GM21515 (cell line): ENCODE results near the gene ATP2A3.
A peak's percentile ranks its signal among the peaks of the same experiment; 100 is the strongest.

Source experiments
- ATAC-seq: cut with Tn5 transposase; IDR thresholded peaks from one replicate; pipeline ENCODE4 v1.9.1; 2021; ENCODE audit not compliant: unreplicated experiment

The ATP2A3 gene

GRCh38 chr17:3964203-3965117 is at the start of gene ATP2A3:
Gene ATP2A3 (minus strand): TSS chr17:3964437. CDS start chr17:3964291, 146 bp downstream.
- ATAC-seq: peak; percentile 50

- no peak for ATAC-seq
Measured at GRCh38 chr17:4010754-4011153, 46.5 kb upstream of the ATP2A3 start.

DNA sequence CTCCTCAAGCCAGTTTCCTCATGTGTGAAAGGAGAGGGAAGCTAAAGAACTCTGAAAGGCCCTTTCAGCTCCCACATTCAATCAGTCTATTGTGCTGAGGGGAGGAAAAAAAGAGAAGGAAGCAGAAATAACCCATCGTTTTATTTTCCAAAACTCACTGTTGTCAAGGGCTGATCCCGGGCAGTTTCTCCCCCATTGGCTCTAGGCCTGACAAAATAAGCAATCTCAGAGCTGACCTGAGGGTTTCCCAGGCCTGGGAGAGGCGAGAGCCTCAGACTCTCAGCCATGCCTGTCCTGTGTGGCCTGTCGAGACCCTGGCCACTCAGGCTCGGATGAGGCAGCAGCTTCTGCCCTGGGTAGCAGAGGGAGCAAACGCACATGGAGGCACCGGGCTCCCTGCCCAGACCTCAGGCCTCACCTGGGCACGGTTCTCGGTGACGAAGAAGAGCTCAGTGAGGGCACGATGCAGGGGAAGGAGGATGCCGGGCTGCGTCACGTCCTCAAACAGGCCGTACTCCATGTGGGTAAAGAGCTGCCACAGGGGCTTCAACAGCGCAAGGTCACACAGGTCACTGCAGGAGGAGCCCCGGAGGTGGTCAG is 45.0 kb upstream of the ATP2A3 start:
- no peak for ATAC-seq

- ATAC-seq: no peak
Measured at GRCh38 chr17:4008441-4009185, 44.4 kb upstream of the ATP2A3 start.

GRCh38 chr17:4008082-4008435 is 43.8 kb upstream of the ATP2A3 start:
- ATAC-seq: no peak

- ATAC-seq: no peak
Measured at GRCh38 chr17:4007346-4008081, 43.3 kb upstream of the ATP2A3 start.

- no peak for ATAC-seq
Measured at GRCh38 chr17:4006745-4007211, 42.5 kb upstream of the ATP2A3 start.

GRCh38 chr17:4006165-4006589 is 41.9 kb upstream of the ATP2A3 start:
- no peak for ATAC-seq

DNA sequence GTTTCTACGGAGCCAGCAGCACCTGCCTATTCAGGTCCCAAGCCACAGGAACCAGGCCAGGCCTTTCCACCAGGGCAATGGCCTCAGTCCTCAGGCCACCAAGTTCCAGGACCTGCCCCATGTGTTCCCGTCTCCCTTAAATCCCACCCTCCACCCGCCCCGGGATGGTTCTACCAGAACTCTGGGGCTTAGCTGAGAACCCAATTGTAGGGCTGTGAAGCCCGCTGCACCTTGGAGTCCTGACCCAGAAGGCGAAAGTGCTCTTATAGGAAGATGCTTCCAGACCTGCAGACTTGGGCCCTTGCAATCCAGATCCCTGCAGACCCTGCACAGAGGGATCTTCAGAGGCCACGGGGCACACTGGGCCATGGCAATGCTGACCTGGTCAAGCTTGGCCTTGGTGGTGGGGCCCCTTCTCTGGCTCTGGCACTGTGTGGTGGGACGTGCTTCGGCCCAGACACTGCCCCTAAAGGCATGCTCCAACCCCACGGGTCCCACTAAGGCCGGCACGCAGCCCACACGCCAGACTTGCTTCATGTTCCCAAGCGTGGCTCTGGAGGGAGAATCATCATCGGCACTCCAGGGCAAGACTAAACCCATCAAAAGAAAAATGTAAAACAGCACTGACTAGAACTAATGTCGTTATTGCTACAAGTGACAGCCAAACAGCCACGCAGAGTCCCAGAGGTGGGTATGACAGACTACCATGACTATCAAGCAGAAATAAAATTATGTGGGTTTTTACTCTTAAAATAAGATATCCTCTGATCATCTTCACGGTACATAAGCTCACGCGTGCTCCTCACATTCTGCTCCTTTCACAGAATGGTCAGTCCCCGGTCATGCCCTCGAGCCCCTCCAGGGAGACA is 41.3 kb upstream of the ATP2A3 start:
- no peak for ATAC-seq

DNA sequence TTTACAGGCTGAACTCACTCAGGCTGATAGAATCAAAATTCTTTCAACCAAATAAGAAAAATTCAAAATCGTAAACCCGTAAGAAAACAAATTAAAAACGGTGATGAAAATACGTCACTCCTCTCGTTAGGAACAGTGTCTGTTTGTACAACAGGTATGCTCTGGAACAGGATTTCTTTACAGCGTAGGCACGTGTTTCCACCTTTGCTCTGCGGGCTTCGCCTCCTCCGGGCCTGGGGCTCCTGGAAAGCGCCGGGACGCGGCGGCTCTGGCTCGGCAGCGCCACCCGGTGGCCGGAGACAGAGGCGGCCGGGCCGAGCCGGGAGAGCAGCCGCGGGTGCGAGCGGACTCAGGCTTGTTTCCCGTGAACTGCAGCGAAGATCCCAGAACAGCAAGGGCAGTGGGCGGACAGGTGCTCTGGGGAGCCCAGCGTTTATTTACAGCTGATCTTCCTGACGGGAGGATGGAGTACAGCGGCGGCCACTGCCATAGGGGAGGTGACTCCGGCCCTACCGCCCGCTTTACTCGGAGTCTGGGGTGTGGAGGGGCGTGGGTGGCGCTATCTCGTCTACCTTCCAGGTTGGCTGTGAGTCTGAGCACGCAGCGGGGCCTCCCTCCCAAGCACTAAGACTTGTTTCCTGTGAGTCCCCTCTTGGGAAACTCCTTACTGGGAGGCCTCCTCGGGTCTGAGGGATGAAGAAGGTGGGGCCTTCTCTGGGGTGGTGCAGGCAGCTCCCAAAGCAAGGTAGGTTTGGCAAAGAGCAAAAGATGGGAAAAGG is 40.5 kb upstream of the ATP2A3 start:
- ATAC-seq: no peak

DNA sequence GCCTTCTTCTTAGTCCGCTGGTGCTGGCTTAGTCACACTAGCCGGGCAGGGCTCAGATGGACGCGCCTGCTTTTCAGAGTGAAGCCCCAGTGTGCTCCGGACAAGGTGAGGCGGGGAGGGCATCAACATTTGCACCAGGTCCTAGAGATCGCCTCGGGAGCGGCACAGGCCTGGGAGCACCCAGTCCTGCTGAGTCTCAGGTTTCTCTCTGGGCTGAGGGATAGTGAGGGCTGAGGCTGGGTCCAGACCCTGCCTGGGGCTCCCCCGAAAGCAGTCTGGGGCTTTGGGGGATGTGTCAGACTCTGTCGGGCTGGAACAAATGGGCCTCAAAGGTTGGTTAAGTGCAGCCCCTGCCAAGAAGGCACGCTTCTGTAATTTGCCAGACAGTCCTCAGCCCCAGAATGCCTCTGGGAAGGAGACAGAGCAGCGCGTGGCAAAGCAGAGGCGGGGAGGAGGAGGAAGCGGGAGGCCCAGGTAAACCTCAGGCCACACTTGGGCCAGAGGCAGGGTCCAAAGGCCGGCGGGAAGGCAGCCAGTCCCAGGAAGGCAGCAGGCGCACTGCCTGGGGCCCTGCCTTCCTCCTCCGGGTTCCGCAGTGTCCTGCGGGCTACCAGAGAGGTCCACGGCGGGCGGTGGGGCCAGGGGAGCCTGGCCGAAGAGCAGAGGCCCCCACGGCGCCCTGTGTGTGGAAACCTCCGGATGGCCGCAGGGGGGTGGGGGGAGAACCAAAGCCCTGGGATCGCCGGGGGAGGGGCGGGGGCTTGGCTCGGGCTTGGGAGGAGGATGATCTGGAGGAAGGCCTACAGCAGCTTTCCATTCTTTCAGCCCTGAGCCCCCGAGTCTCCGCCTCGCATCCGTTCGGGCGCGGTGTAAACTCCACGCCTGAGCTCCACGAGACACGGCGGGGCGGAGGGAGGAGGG is 39.5 kb upstream of the ATP2A3 start:
- ATAC-seq: no peak

DNA sequence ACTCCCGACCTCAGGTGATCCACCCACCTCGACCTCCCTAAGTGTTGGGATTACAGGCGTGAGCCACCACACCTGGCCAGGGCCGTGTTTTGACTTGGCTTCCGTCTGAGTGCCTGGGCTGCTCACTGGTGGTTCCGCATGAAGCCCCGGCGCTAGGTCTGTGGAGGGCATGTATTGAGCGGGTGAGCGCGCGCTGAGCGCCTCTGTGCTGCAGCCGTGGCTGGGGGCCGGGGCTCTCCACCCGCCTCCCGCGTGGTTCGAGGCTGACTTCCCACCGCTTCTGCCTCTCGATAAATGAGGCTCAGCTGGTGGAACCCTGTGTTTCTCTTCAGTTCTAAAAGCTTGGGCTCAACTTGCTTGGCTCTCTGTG is 38.9 kb upstream of the ATP2A3 start:
- ATAC-seq: no peak

- no peak for ATAC-seq
Measured at GRCh38 chr17:4001048-4001590, 36.9 kb upstream of the ATP2A3 start.

DNA sequence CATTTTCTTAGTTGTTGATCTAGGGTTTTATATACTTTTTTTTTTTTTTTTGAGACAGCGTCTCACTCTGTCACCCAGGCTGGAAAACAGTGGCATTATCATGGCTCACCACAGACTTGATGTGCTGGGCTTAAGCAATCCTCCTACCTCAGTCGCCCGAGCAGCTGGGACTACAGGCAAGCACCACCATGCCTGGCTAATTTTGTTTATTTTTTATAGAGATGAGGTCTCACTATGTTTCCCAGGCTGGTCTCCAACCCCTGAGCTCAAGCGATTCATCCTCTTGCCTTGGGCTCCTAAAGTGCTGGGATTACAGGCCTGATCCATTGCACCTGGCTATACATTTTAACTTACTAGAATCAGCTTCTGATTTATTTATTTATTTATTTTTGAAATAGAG is 34.2 kb upstream of the ATP2A3 start:
- no peak for ATAC-seq

- ATAC-seq: no peak
Measured at GRCh38 chr17:3995067-3995466, 30.8 kb upstream of the ATP2A3 start.

DNA sequence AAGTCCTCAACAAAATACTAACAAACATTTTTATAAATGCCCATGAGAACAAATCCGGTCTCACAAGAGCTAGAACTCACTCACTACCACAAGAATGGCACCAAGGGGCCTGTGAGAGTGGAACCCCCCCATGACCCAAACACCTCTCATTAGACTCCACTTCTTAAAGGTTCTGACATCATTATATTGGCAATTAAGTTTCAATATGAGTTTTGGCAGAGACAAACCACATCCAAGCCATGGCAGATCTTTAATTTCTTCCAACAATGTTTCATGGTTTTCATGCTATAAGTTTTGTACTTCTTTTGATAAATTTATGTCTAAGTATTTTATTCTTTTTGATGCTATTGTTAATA is 30.0 kb upstream of the ATP2A3 start:
- no peak for ATAC-seq

DNA sequence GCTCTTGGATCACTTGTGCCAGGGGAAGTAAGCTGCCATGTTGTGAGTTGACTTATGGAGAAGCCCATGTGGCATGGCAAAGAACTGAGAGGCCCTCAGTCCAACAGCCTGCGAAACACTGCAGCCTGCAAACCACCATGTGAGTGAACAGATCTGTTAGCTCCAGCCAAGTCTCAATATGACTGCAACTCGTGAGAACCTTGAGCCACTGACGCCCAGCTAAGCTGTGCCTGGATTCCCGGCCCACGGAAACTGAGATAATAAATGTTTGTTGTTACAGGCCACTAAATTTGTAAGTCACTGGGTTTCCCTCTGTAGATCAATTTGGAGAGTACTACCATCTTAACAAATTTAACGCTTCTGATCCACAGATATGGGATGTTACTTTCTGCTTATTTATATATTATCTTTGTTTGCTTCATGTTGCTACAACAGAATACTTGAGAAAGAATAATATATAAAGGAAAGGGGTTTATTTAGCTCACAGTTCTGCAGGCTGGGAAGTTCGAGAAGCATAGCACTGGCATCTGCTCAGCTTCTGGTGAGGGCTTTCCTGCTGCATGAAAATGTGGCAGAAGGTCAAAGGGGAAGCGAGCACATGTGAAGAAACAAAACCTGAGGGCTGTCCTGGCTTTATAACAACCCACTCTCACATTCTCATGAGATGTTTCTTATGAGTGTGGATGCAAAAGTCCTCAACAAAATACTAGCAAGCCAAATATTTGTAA is 29.4 kb upstream of the ATP2A3 start:
- ATAC-seq: no peak
